DND-41 (cell line): ENCODE data around the gene KRTAP10-6.

Experiments
- ATAC-seq: fragments of 200-7000 bp; cut with Tn5 transposase; 3 replicates; pipeline ENCODE4 v1.9.1; 2021; ENCODE audit warnings: low read depth; ENCODE audit not compliant: insufficient read depth
- DNase-seq: peaks from one replicate; pipeline ENCODE4 v3.0.0-alpha.2; 2020
- H2AFZ ChIP-seq: 2 replicates; pipeline ENCODE4 v1.6.0; 2012; ENCODE audit warnings: low read depth, low read length
- H3K27ac ChIP-seq: 2 replicates; pipeline ENCODE4 v1.5.1; 2012; ENCODE audit warnings: low read length, inconsistent platforms
- H3K27me3 ChIP-seq: fragments of 200-600 bp; sonication (generic); 2 replicates; pipeline ENCODE4 v1.6.0; 2012; ENCODE audit warnings: low read length, mild to moderate bottlenecking, inconsistent platforms; ENCODE audit not compliant: insufficient read depth, poor library complexity
- H3K36me3 ChIP-seq: 2 replicates; pipeline ENCODE4 v1.5.1; 2012; ENCODE audit warnings: low read length, inconsistent platforms; ENCODE audit not compliant: insufficient read depth
- H3K4me1 ChIP-seq: 2 replicates; pipeline ENCODE4 v1.5.1; 2012; ENCODE audit warnings: mild to moderate bottlenecking, low read length; ENCODE audit not compliant: insufficient read depth
- H3K4me2 ChIP-seq: 2 replicates; pipeline ENCODE4 v1.6.0; 2012; ENCODE audit warnings: mild to moderate bottlenecking, moderate library complexity, low read length, inconsistent platforms; ENCODE audit not compliant: insufficient read depth
- H3K4me3 ChIP-seq, 2 experiments: fragments of 200-600 bp in 1 of 2; shearing (Covaris generic) in 1 of 2; 2 replicates each; pipeline ENCODE4 v1.5.1; 2012 to 2016; ENCODE audit warnings: inconsistent platforms in 2 of 2, low read length in 2 of 2, mild to moderate bottlenecking in 2 of 2, low read depth in 1 of 2, moderate library complexity in 1 of 2
- H3K79me2 ChIP-seq: 2 replicates; pipeline ENCODE4 v1.6.0; 2012; ENCODE audit warnings: low read length, inconsistent platforms; ENCODE audit not compliant: insufficient read depth
- H3K9ac ChIP-seq: 2 replicates; pipeline ENCODE4 v1.6.0; 2012; ENCODE audit warnings: low read depth, mild to moderate bottlenecking, inconsistent platforms, low read length, moderate library complexity
- H3K9me3 ChIP-seq: 2 replicates; pipeline ENCODE4 v1.5.1; 2012; ENCODE audit warnings: low read length, moderate library complexity, mild to moderate bottlenecking, inconsistent platforms; ENCODE audit not compliant: insufficient read depth, severe bottlenecking
- H4K20me1 ChIP-seq: 2 replicates; pipeline ENCODE4 v1.6.0; 2012; ENCODE audit warnings: low read length; ENCODE audit not compliant: insufficient read depth
- CTCF ChIP-seq: IDR thresholded peaks from 2 replicates; pipeline ENCODE4 v1.5.1; 2012; ENCODE audit warnings: borderline replicate concordance, low read length, moderate library complexity, mild to moderate bottlenecking; ENCODE audit not compliant: poor library complexity, severe bottlenecking; ENCODE audit errors: extremely low read depth
- EZH2 ChIP-seq: IDR thresholded peaks from 3 replicates; pipeline ENCODE4 v1.6.1; 2012; ENCODE audit warnings: borderline replicate concordance, low read depth, mild to moderate bottlenecking, moderate library complexity, low read length, inconsistent platforms; ENCODE audit not compliant: severe bottlenecking

The KRTAP10-6 gene

GRCh38 chr21:44549525-44550211, 42.6 kb downstream of the KRTAP10-6 start:
- no peaks in the 10 kb centered on the region for H3K36me3 ChIP-seq
- no peak overlapping the region for H2AFZ ChIP-seq
- no peak for TF ChIP-seq CTCF
- TF ChIP-seq EZH2, result no peak
- ATAC-seq, result no peak
- H3K4me2 ChIP-seq, result no peak overlapping the region
- no peaks in the 10 kb centered on the region for H3K79me2 ChIP-seq
- H3K27me3 ChIP-seq, result peaks cover 3% of the 10 kb centered on the region
- H3K4me3 ChIP-seq, result no peak overlapping the region
- no peaks in the 10 kb centered on the region for H3K9me3 ChIP-seq
- no peak overlapping the region for H3K9ac ChIP-seq
- H3K4me1 ChIP-seq, result no peaks in the 10 kb centered on the region
- no peak for DNase-seq
- H4K20me1 ChIP-seq, result 0 out of 2 replicates have a peak, but pooled peaks cover 3% of the 10 kb centered on the region
- no peak overlapping the region for H3K27ac ChIP-seq

- H2AFZ ChIP-seq, result no peak overlapping the region
- no peak overlapping the region for H3K9ac ChIP-seq
- H3K4me1 ChIP-seq, result no peaks in the 10 kb centered on the region
- no peaks in the 10 kb centered on the region for H3K36me3 ChIP-seq
- H3K27ac ChIP-seq, result no peak overlapping the region
- no peak for DNase-seq
- H3K4me2 ChIP-seq, result no peak overlapping the region
- H3K9me3 ChIP-seq, result no peaks in the 10 kb centered on the region
- no peak for TF ChIP-seq EZH2
- TF ChIP-seq CTCF, result no peak
- no peak for ATAC-seq
- H3K4me3 ChIP-seq, result no peak overlapping the region
- H3K79me2 ChIP-seq, result no peaks in the 10 kb centered on the region
- 0 out of 2 replicates have a peak, but pooled peaks cover 3% of the 10 kb centered on the region for H4K20me1 ChIP-seq
- H3K27me3 ChIP-seq, result peaks cover 3% of the 10 kb centered on the region
Measured at GRCh38 chr21:44548922-44549321, 43.4 kb downstream of the KRTAP10-6 start.

- no peaks in the 10 kb centered on the region for H3K9me3 ChIP-seq
- H4K20me1 ChIP-seq, result 0 out of 2 replicates have a peak, but pooled peaks cover 3% of the 10 kb centered on the region
- no peaks in the 10 kb centered on the region for H3K4me1 ChIP-seq
- peaks cover 3% of the 10 kb centered on the region for H3K27me3 ChIP-seq
- DNase-seq, result no peak
- H3K4me3 ChIP-seq, result no peak overlapping the region
- H3K79me2 ChIP-seq, result no peaks in the 10 kb centered on the region
- no peak overlapping the region for H2AFZ ChIP-seq
- no peak overlapping the region for H3K4me2 ChIP-seq
- H3K27ac ChIP-seq, result no peak overlapping the region
- no peak for TF ChIP-seq EZH2
- no peak for TF ChIP-seq CTCF
- no peak for ATAC-seq
- H3K9ac ChIP-seq, result no peak overlapping the region
- no peaks in the 10 kb centered on the region for H3K36me3 ChIP-seq
Measured at GRCh38 chr21:44548381-44548780, 43.9 kb downstream of the KRTAP10-6 start.
